NCI-H2171 (cell line): ENCODE data around the gene CAPN8.

Experiments
- DNase-seq: peaks from one replicate; lab custom pipeline; 2025; lab: John Stamatoyannopoulos, UW

Gene CAPN8

DNA sequence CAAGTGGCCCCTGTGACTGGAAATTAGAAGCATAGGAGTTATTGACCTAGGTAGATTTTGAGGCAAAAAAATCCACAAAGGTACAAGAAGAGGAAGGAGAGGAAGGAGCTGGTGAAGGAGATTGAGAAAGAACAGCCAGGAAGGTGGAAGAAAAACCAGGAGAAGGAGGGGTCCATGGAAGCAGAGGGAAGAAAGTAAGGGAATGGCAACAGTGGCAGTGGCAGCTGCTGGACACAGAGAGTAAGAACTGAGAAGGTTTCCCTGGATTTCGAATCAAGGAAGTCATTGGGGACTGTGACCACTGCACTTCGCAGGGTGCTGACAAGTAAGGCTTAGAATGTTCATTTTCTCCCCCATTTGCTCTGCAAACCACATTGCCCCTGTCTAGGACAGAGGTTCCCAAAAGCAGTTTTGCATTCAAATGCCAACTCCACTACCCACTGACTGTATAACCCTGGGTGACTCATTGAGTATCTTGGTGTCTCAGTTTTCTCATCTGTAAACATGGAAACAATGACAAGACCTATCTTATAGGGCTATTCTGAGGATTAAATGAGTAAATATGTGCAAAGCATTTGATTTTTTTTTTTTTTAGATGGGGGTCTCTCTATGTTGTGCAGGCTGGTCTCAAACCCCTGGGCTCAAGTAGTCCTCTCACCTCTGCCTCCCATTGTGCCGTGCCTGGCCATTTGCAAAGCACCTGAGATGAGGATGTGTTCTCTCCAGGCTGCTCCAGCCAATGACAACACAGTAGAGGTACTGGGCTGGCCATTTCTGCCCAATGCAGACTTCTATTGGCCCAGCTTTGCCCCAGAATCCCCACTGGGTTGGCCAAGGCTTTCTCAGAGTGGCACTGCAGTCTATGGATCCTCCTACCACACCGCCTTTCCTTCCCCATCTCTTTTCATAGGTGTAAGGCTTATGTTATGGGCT lies 37.5 kb upstream of the CAPN8 start:
- DNase-seq = no peak

DNA sequence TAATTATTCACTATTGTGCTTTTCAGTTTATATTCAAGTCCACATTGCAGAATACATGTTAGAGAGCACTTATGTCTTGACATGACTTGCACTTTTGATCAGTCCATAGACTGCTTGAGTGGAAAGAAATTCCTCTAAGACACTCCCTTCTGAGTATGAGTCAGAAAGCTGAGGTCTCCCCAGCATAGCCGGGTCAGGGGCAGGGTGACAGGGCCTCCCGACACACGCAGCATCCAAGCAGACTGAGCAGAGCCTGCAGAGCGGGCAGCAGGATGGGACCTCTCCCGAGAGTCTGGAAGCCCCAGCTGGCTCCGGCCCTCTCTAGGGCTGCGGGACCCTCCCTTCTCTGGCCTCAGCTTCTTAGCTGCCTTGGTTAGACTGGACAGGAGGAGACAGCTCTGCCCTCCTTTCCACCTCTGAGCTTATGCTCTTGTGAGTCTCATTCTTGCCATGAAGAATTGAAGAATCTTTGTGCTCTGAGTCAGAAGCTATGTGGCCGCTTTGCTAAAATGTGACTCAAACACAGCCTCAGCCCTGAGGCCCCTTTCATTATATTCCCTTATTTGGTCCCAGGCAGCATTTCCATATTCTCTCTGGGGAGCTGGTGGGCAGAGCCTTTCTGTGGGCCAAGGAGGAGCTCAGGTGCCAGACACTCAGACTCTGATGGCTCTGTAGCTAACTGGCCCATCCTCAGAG lies 35.6 kb upstream of the CAPN8 start:
- DNase-seq = no peak

DNA sequence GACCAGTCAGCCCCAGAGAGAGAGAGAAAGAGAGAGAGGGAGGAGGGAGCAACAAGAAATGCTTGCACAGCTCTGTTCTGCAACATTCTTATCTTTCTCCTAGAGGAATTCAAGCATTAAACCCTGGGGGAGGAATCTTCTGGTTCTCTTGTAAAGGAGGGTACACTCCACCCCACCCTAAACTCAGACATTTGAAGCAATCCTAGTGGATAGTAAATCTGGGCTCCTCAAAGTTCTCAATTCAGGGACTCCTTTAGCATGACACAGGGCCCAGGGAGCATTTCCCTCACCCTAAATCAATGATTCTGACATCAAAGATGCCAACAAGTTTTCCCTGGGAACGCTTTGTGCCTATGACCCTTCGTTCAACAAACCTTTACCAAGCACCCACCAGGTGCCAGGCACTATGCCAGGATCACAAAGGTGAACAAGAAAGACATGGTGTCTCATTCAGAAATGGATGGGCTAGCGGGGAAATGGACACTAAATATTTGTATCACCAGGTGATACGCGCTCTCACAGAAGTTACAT lies 35.0 kb upstream of the CAPN8 start:
- DNase-seq = no peak

DNA sequence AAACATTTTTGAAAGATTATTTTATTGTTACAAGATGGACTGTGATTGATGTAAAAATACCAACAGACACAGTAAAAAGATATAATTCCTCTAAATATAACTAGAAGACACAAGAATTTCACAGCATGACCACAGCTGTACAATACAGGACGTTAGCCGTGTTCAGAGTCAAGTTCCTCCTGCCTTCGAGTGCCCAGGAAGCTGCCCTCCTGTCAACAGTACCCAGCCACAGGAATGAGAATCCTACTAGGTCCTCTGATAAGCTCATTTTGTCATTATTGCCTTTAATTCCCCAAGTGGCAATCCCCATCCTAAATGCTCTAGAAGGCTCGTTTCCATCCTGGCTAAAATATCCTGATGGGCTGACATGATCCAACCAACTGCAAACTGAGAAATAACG lies 30.4 kb upstream of the CAPN8 start:
- DNase-seq = no peak

DNA sequence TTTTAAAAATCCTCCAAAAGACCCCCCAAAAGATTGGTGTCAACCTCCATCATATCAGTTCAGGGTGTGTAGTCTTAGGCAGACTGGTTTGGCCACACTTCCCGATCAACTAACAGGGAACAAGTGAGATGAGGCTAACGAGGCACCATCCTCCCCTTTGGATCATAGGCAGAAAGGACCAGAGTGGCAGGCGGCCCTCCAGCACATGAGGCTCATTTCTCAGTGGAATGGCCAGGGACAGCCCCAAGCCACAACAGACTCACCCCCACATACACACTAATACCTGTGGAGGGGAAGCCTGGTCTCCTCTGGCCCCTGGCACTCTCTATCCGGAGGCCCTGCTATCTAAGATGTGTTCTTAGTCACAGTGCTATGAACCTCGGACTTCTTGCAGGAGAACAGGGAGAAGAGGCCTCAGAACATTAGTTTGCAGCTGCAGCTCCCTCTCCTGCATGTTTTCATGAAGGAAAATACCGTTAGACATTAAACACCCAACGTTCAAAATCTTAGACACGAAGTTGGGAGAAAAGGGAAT lies 29.6 kb upstream of the CAPN8 start:
- no peak for DNase-seq

DNA sequence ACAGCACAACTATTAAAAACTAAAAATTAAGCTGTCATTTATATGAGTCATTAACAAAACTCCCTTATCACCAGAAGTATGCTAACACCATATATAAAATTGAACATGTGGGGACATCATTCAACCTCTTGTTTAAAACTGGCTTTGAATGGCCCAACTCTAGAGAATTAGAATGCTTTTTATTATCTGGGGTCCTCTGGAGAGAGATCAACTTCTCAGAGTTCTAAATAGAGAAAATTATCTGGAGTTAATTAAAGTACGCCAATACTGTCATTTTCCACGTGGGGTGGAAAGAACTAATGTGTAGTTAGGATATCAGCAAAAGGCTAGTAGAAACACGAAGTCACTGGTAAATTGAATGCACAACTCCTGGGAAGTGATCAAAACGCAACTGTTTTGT lies 25.6 kb upstream of the CAPN8 start:
- DNase-seq = no peak

DNA sequence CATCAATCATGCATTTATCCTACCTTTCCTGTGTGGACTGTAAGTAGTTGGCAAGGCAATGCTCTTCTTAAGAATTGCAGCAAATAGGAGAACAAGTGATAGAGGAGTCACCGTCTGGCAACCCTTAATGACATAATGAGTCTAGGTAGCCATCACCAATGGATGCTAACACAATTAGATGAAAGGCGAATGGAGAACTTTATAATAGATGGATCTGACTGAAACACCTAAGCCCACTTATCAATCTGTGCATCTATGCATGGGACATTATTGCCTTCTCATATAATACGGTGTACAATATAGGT lies 18.9 kb upstream of the CAPN8 start:
- DNase-seq = no peak

DNA sequence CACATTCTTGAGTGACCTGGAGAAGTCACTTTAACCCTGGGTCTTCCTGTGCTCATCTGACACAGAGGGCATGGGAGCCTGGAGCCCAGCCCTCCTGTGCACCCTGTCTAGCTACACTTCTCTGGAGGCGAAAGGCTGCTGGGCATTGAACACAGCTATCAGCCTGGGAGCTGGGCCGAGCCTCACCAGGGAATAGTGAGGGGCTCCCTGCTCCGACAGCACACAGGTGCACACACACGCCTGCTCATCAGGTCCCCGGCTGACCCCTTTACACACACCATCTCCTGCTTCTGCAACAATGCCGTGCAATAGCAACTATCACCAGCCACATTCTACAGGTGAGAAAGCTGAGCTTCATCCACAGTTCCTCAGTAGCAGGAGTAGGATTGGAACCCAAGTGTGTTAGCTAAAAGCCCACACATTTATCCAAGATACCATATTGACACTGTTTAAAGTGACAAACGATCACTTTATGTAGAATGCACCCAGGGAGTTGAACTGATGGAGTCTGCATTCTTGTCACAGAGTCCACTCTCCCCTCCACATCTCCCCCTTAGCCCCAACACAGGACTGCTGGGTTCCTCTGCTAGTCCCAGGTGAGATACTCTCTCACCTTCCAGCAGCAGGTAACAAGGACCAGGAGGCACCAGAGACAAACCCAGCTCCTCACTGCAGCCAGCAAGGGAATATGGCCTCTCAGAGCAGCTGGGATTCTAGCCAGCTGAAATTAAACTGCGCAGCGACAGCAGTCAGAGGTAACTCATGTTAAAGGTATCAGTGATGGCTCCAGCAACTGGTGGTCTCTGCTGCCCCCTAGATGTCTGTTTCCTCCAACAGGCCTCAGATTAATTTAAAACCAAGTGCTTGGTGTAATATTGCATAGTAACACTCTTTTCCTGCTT lies 18.3 kb upstream of the CAPN8 start:
- DNase-seq = peak; percentile 82

DNA sequence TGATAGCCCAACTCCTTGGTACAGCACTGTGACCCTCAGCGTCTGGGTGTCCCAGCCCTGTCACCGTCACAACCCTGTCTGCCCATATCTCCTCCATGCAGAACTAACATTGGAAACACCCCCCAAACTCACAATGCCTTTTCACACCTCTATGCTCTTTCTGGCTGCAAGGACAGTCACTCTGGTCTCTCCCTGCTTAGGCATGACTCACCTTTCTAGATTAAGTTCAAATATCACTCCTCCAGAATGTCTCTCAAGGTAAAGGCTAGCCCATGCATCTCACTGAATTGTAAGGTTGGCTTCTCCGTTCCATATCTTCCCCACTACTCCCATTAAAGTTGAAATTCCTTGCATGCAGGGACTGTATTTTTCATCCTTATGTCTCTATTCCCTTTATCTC lies 17.0 kb upstream of the CAPN8 start:
- no peak for DNase-seq

DNA sequence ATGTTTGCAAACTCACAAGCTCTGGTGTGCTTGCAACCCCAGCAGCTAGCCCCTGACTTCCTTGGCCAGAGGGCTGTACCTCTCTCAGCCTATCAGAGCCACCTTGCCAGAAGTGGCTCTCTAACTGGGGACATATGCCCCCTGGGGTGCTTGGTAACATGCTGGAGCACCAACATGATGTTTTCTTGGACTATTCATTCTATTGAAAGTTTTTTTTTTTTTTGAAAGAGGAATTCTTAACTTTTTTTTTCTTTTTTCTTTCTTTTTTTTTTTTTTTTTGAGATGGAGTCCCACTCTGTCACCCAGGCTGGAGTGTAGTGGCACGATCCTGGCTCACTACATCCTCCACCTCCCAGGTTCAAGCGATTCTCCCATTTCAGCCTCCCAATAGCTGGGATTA lies 14.7 kb upstream of the CAPN8 start:
- no peak for DNase-seq

DNA sequence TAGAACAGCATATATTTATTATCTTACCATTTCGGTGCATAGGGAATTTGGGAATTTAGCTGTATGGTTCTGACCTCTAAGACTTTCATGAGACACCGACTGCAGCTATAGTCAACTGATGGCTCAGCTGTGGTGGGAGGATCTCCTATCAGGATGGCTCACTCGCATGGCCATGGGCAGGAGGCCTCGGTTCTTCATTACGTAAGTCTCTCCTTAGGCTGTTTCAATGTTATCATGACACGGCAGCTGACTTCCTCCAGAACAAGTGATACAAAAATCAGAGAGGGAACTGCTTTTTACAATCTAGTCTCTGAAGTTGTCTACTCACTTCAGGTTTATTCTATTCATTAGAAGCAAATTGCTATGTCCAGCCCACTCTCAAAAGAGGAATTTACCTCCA lies 13.3 kb upstream of the CAPN8 start:
- no peak for DNase-seq

DNA sequence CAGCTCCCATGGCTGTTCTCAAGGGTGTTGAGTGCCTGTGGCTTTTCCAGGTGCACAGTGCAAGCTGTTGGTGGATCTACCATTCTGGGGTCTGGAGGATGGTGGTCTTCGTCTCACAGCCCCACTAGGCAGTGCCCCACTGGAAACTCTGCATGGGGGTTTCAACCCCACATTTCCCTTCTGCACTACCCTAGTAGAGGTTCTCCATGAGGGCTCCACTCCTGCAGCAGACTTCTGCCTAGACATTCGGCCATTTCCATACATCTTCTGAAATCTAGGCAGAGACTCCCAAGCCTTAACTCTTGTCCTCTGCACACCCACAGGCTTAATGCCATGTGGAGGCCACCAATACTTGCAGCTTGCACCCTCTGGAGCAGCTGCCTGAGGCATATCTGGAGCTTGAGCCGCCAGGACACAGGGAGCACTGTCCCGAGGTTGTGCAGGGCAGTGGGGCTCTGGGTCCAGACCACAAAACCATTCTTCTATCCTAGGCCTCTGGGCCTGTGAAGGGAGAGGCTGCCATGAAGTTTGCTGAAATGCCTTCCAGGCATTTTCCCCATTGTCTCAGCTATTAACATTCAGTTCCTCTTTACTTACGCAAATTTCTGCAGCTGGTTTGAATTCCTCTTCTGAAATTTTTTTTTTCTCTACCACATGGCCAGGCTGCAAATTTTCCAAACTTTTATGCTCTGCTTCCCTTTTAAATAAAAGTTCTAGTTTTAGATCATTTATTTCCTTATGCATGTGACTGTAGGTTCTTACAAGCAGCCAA lies 8.8 kb upstream of the CAPN8 start:
- no peak for DNase-seq

DNA sequence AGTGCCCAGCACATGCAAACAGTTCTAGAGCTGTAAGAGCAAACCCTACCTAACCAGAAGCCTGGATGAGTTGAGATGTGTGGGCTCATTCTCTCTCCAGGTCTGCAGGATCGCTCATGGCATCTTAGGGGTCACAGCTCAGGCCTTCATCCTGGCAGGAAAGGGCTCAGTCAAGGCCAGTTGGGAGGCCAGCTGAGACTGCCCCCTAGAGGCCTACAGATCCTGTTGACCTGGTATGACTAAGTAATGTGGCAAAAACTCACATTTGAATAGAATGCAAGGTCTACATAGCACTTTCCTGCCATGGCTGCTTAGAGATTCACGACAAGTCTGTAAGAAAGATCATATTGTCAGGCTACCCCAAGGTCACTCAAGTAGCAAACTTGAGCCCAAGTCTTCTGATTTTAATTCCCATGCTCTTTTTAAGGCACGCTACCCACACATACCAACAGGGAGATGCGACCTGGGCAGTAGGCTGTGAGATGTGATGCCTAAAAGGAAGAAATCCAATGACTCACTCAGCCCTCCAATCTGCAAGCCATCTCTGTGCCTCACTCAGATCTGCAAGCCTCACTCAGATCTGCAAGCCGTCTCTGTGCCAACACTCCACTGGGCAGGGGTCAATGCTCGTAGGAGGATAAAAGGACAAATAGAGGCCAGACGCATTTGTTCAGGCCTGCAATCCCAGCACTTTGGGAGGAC lies 5.1 kb upstream of the CAPN8 start:
- no peak for DNase-seq

DNA sequence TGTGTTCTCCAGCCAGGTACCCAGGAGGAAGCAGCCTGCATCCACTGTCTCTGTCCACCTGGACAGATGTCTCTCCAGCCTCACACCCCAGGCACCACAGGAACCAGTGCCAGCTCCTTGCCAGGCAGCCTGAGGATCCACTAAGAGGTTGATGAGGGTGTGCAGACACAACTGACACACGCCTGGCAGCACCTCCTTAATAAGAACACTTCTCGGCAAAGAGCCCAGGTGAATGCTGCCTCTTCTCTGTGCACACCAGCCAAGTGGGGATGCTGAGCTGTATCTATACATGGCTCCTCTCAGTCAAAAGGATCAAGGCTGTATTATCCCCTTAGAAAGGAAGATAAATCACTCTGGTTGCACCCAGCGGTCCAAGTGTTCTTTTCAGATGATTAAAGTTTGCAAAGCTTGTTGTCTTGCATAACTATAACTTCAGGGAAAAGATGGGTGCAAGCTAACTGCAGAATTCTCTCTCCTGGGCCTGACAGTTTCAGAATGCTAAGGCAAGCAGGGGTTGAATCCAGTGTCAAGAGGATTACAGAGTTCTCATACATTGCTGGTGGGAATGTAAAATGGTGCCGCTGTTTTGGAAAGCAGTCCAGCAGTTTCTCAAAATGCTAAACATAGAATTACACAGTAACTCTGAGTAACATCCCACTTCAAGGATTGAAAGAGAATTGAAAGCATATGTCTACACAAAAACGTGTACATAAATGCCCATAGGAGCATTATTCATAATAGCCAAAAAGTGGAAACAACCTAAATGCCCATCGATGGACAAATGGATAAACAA lies 3.7 kb upstream of the CAPN8 start:
- DNase-seq = no peak

DNA sequence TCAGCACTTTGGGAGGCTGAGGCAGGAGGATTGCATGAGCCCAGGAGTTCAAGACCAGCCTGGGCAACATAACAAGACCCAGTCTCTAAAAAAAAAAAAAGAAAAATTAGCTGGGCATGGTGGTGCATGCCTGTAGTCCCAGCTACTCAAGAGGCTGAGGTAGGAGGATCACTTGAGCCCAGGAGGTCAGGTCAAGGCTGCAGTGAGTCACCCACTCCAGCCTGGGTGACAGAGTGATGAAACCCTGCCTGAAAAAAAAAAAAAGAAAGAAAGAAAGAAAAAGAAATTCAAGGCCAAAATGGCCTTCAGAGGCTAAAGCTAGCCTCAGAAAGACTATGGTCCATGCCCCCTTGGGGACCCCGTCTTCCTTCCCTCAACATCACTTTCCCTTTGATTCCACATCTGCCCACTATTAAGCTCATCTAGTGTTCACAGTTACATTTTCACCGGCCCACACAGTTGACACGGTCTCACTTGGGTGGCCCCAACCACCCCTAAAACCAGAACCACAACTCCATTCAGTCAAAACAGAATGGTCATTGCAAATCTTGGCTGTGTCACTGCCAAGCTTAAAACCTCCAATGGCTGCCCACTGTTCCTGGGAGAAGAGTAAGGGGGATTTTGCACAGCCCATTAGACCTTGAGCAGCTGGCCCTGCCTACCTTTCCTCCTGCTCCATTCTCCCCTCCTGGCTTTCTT lies 2.1 kb upstream of the CAPN8 start:
- no peak for DNase-seq

DNA sequence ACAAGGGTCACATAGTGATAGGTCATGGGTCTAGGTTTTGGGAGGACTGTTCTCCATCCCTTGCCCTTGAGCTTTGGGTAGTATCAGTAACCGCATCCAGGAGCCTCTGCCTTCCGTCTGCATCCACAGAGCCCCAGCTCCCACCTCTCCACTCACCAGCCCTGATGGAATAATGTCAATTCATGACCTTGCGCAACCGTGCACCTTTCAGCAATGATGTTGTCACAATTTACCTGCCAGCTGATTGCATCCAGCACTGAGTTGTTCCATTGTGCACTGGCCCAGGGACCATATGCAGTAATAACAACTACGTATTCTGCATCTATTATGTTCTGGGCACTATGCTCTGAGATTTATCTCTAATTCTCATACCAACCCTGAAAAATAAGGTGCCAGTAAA lies 1.4 kb downstream of the CAPN8 start:
- no peak for DNase-seq

DNA sequence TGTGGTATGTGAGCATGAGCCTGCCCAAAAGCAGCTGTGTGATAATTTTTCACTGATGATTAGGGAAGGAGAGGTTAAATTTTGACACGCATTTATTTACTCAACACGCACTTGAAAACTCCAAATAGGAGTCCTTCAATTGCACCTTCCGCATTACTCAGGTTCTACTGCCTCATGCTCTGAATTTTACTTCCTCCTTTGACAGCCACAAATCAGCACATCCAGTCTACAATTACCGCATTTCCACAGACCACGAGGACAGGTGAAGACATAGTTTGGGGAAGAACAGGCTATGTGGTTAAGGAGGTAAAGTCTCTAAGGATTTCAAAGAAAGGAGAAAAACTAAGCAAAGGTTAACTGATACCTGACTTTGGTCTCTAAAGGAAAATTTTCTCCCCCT lies 2.6 kb downstream of the CAPN8 start:
- no peak for DNase-seq

DNA sequence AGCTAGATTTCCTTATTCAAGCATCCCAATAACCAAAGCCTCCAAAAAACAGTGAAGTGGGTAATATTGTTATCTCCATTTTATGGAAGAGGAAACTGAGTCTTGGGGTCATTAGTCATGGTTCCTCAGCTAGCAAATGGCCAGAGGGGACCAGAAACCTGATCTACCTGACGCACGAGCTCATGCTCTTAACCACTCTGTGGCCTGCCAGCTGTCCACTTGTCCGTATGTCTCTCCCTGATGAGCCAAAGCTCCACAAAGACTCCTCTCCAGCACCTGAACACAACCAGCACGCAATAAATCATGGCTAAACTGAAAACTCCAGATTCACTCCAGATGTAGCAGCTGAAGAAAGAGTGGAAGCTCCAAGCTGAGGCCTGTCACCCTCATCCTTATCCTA lies 5.8 kb downstream of the CAPN8 start:
- DNase-seq = no peak

DNA sequence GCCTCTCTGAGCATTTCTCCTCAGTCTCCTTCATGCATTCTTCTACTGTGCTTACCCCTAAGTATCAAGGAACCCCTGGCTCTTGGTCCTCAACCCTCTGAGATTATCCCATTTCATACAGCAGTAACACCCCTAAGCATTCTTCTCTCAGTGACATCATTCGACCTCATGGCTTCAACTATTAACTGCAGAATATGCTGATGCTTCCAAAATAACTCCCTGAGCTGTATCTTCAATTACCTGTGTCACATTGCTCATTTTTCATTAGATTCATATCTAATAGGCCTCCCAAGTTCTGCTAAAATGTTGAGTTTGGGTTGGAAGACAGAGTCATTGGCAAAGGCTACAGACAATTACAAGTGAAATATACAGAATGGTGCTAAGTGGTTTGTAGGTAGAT lies 7.5 kb downstream of the CAPN8 start:
- DNase-seq = no peak
